GM19328 (cell line): Measurements from ENCODE around the gene TBATA.

Source experiments
- ATAC-seq: cut with Tn5 transposase; IDR thresholded peaks from one replicate; pipeline ENCODE4 v1.9.1; 2021; ENCODE audit warnings: mild to moderate bottlenecking, moderate library complexity; ENCODE audit not compliant: unreplicated experiment

Gene TBATA

DNA sequence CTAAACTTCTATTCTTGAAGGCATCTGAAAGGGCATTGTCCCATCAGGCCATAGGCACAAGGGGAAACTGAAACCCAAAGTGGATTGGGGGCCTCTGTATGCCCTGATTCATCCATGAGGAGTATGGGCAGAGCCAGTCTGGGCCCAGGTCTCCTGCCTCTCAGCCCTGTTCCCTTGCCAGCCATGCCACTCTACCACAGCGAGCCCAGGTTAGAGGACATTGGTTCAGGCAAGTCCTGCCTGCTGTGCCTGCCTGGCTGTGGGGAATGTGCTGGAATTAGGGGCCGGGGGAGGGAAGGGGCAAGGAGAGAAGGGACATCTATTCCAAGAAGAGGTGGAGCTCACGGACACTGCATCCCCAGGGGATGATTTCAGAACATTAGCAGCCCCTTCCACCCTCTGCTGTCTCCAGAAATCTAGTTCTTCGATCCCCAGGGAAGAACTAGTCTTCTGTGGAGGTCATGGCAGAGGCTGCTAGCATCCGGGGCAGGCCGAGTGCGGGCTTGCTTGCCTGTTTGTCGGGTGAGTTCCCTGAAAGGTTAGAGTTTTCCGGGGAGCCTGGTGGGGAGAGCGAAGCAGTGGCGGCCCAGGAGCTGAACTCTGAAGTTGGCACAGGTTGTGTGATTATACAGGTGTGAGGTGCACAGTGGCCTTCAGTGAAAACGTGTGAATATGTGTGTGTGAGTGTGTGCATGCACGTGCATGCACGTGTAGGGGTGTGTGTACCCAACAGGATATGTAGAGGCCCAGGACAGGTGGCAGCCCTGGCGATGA is 37.8 kb downstream of the TBATA start:
- ATAC-seq = no peak

DNA sequence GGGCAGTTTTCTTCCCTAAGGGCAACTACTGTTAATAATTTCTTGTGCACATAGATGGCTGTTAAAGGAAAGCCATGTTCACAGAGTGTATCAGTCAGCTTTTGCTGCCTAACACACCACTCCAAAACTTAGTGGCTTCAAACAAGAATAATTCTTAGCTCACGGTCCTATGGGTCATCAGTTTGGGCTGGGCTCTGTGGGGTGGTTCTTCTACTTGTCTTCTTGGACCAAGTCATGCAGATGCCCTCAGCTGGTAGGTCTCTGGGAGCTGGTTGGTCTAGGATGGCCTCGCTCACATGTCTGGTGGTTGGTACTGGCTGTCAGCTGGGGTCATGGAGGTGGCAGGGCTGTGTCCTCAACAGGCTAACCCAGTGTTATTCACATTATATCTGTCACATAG is 39.6 kb downstream of the TBATA start:
- ATAC-seq = no peak

DNA sequence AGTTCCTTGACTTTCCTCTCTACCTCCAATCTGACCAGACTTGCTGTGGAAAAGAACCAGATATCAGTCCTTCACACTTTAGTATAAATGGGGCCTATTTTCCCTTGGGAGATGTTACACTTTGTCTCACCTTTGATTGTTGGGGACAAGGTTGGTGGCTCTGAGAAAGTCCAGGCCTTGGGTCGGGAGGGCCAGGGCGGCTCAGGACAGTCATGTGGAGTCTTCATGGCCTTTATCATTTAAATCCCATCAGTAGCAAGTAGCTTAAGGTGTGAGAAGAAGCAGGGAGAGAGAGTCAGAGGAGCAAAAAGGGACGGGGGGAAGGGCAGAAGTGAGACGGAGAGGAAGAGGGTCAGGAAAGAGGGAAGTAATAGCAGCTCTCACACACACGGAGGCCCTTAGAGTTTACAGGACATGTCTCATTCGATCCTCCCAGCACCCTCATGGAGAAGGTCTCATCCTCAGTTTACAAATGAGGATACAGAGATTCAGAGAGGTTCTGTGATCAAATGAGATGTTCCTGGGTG is 40.5 kb downstream of the TBATA start:
- ATAC-seq = no peak

GRCh38 chr10:70743879-70744278 is 41.3 kb downstream of the TBATA start:
- ATAC-seq = no peak

DNA sequence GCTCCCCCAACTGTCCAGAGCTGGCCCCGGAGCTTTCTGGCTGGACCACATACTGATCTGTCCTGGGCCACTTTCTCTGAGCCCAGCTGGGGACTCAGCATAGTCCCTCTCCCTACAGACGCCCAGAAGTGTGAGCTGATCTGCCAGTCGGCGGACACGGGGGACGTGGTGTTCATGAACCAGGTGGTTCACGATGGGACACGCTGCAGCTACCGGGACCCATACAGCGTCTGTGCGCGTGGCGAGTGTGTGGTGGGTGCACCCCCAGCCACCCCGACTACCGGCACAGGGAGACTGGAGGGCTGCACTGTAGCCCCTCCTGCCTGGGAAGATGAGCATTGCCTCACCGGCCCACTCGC is 41.8 kb downstream of the TBATA start:
- no peak for ATAC-seq

GRCh38 chr10:70742537-70743429 is 42.4 kb downstream of the TBATA start:
- ATAC-seq = no peak

- ATAC-seq = no peak
These were observed 44.5 kb downstream of the TBATA start for GRCh38 chr10:70740406-70741288.

GRCh38 chr10:70738761-70739121 is 46.4 kb downstream of the TBATA start:
- ATAC-seq = no peak

DNA sequence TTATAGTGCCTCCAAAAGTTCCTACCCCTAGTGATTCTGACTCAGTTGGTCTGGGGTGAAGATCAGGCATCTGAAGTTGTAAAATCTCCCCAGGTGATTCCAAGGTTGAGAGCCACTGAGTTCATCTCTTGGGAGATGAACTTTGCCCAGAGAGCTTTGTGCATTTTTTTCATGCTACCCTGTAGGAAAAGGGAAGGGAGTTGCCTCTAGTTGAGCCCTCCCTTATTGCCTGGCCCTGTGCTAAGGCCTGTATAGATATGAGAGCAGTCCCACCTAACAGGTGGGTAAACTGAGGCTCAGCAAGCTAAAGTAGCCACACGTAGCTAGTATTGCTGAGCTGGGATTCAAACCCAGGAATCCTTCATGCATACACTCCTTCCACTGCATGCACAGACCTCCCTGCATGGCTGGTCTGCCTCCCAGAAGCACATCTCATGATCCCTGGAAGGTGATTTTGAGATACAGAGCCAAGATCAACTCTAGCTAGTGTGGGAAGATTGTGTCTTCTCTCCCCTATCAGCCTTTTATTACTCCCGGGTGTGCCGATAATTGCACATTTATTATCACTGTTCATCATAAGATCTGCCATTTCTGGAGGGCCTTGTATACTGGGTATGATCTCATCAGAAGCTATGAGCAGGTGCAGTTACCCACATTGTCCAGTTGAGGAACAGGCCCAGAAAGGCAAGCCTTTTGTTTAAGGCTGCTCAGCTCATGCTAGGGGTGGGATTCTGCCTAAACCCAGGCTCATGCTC is 47.0 kb downstream of the TBATA start:
- ATAC-seq = no peak

DNA sequence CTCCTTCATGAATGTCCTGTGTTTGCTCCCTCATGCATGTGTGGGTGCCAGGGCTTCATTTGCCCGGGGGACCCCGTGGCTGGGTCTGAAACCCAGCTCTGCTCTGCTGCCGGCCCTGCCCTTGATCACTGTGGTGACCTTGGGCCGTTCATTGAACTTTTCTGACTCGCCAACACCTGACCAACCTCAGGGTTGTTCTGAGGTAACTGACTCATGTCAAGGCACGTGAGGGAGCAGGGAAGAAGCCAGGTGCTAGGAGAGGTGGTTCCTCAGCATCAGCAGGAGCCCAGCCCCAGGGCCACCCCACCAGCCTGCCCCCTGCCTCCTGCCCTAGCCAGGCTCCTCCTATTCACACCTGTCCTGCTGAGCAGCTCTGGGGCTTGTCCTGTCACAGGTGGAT is 47.9 kb downstream of the TBATA start:
- ATAC-seq = no peak

DNA sequence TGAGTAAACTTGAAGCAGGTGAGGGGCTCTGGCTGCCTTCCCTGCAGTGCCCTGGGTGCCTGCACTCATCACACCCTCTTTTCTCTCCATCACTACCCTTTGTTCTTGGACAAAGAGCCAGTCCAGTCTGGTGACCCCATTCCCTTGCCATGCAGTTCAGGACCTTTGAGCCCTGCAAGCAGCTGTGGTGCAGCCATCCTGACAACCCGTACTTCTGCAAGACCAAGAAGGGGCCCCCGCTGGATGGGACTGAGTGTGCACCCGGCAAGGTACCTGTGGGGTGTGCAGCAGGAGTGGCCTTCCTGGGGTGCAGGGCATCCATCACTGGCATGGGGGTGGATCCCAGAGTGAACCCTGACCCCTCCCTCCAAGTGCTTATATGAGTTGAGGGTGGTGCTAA is 48.7 kb downstream of the TBATA start:
- no peak for ATAC-seq

GRCh38 chr10:70735161-70735560 is 50.0 kb downstream of the TBATA start:
- ATAC-seq = no peak

- no peak for ATAC-seq
These were observed 52.1 kb downstream of the TBATA start for GRCh38 chr10:70733051-70733450.

GRCh38 chr10:70732569-70732968 is 52.6 kb downstream of the TBATA start:
- ATAC-seq = no peak

DNA sequence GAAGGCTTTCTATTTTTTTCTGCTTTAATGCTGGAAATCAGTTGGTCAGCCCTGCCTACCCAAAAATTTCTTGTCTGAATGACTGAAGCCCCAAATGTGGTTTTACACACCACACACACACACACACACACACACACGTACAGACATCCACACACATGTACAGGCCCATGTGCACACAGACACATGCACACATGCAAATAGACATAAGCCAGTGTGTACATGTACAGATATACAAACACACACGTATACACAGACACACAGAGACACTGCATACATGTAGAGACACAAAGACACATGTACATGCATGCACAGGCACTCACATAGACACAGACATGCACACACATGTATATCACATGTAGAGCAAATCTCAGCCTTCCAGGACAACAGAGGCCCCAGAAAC is 54.2 kb downstream of the TBATA start:
- no peak for ATAC-seq

DNA sequence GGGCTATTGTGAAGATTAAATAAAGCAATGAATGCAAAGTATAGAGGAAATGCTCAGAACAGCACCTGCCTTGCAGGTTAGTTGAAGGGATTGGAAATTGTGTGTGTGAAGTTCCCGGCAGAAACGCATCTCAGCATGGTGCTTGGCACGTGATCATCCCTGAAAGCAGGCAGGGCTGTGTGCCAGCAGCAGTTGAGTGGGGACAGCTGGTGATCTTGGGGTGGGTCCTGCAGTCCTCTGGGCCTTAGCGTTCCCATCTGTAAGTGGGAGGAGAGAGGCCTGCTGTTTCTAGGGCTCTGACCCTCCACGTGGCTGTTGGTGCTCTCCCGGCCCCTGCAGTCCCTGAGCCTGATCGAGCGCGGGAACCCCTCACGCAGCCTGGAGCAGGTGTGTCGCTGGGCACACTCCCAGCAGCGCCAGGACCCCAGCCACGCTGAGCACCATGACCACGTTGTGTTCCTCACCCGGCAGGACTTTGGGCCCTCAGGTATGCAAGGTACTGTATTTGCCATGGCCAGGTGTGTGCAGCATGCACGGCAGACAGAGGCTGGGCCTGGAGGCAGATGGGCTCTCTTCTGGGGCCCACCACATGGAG is 55.3 kb downstream of the TBATA start:
- no peak for ATAC-seq

GRCh38 chr10:70728328-70728727 is 56.8 kb downstream of the TBATA start:
- ATAC-seq = no peak

DNA sequence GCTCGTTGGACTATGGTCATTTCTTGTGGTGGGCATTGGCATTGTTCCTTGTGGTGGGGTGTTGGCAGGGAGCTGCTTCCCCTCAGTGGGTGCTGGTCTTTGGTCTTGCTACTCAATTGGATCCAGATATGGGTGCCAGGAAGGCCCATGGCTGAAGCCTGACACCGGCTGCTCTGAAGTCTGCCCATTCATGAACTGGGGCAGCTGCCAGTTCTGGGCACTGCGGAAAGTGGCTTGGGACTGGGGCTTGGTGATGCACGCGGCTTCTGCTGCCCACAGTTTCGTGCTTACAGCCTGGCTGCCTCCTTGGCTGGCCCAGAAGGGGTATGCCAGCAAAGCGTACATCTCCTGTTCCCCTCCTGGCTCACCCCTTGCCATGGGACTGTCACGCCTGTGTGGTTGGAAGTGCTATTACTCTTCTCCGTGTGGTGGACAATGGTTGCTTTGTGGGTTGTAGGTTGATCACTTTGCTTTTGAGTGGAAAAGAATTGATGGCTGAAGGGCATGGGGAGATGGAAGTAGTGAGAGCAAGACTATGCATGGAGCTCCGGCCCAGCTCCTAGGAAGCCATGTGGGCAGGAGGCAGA is 58.2 kb downstream of the TBATA start:
- ATAC-seq = no peak

- ATAC-seq = no peak
These were observed 61.4 kb downstream of the TBATA start for GRCh38 chr10:70723771-70724170.
